LNCaP clone FGC (cell line): ENCODE data around the gene ASTN2.

Experiments used
- DNase-seq: peaks from one replicate; pipeline ENCODE4 v3.0.0-alpha.2; 2011; ENCODE audit warnings: low read depth
- H3K4me3 ChIP-seq: 2 replicates; pipeline ENCODE4 v1.5.1; 2011; ENCODE audit warnings: mild to moderate bottlenecking, low read depth, low read length, control low read depth
- CTCF ChIP-seq: IDR thresholded peaks from 2 replicates; pipeline ENCODE4 v1.5.1; 2012; ENCODE audit warnings: mild to moderate bottlenecking; ENCODE audit not compliant: control insufficient read depth, insufficient read depth; ENCODE audit errors: extremely low read depth

The ASTN2 gene

DNA sequence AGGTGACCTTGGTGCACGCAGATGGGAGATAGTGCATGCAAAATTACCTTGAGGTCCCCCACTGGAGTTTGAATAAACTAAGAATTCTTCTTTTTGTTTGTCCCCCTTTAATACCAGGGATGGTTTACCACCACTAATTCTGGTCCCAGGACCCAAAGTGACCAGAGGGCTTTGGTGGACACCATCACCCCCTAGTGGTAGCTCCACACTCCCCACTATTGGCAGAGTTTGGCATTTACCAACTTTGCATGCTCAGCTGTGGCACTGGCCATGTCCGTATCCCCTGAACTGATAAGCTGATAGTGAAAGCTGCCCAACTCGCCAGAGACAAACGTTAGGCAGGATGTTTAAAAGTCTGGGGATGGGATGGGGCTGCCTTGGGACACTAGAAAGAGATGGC lies 3.3 kb downstream of the ASTN2 start:
- DNase-seq = peak; percentile 37
- peak; percentile 90 for TF ChIP-seq CTCF
- H3K4me3 ChIP-seq = no peak overlapping the region

DNA sequence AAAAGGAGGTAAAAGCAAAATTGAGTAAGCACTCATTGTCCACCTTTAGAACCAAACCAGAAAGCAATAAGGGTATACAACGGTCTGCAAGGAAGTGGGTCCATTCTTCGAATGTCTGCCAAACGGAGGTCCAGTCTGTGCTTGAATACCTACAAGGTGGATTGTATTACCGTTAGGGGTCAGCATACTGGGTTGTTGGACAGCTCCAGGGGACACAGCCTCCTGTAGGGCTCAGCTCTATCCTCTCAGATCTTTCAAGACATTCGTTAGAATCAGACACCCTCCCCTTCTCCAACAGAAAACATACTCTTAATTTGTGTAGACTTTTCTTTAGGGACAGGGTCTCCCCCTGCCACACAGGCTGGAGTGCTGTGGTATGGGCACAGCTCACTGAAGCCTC lies 5.5 kb downstream of the ASTN2 start:
- no peak for TF ChIP-seq CTCF
- no peak for DNase-seq
- no peak overlapping the region for H3K4me3 ChIP-seq

DNA sequence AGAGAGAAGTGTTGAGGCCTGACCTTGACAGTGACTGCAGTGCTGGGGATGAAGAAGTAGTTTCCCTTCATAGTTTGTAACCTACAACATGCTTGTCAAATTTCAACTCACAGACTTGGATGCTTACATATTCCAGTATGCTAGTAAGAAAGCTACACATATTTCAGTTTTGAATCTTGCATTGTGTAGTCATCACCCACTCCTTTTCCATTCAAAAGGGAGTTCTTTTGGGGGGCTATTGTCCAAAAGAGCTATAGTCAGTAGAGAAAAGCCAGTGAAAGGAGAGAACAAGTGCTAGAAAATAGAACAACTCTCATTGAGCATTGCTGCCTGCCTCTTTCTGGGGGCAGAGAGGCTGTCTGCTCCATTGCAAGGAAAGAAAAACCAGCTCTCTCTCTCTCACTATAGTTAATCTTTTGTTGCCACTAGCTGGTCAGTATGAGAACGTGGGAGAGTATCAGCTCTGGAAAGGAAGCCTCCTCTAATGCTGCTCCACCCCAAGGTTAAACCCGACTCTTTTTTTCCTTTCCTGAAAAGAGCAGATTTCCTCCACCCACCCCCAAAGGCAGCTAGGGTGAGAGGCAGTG lies 7.3 kb downstream of the ASTN2 start:
- H3K4me3 ChIP-seq = no peak overlapping the region
- no peak for DNase-seq
- no peak for TF ChIP-seq CTCF

GRCh38 chr9:117405950-117406705 lies 8.7 kb downstream of the ASTN2 start:
- H3K4me3 ChIP-seq = no peak overlapping the region
- no peak for DNase-seq
- no peak for TF ChIP-seq CTCF

DNA sequence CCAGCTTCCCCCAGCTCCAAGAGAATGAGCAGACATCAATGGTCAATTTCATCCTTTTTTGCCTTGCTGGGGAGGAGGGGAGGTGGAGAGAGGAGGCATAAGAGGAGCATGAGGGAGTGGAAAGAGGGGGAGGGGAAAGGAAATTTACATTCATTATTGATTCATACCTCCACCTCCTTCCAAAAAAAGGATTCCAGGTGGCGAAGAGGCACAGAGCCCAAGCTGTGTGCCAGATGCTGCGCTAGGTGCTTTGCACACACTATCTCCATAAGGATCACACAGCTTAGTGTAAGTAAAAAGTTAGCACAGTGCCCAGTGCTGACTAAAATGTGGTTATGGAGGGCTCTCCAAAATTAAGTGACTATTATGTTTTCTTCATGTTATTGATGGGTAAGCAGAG lies 11.0 kb downstream of the ASTN2 start:
- DNase-seq = no peak
- H3K4me3 ChIP-seq = no peak overlapping the region
- no peak for TF ChIP-seq CTCF

- DNase-seq = no peak
- no peak overlapping the region for H3K4me3 ChIP-seq
- no peak for TF ChIP-seq CTCF
Observed at GRCh38 chr9:117403403-117403811, 11.4 kb downstream of the ASTN2 start.

DNA sequence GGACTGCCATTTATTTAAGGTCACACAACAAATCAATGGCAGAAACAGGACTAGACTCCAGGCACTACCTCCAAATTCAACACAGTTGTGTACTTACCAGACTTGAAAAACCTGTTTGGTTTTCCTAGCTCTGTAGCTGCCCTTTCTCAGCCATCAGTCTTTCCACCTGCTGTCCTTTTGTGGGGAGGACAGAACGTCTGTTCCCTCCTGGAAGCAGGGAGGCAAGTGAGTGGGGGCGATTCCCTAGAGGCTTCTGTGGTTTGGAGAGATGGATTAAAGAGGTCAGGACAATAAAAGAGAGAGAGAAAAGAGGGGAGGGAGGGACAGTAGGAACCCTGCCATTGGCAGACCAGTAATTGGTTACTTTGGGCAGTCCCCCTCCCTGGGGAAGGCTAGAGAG lies 14.7 kb downstream of the ASTN2 start:
- peak overlapping the region; percentile 37 for H3K4me3 ChIP-seq
- no peak for TF ChIP-seq CTCF
- DNase-seq = peak; percentile 85
